ENCODE measurements around the gene C14orf132. TPM values are rescaled to one million over a fixed set of nuclear protein-coding genes. Genes with fewer than 3 reads are reported as not detected.

The C14orf132 gene
- total and polyA plus RNA-seq, 9 of the 15 experiments (the other 6 are each of a cell fraction or from before 2014, with no cell fraction given), result not detected

DNA sequence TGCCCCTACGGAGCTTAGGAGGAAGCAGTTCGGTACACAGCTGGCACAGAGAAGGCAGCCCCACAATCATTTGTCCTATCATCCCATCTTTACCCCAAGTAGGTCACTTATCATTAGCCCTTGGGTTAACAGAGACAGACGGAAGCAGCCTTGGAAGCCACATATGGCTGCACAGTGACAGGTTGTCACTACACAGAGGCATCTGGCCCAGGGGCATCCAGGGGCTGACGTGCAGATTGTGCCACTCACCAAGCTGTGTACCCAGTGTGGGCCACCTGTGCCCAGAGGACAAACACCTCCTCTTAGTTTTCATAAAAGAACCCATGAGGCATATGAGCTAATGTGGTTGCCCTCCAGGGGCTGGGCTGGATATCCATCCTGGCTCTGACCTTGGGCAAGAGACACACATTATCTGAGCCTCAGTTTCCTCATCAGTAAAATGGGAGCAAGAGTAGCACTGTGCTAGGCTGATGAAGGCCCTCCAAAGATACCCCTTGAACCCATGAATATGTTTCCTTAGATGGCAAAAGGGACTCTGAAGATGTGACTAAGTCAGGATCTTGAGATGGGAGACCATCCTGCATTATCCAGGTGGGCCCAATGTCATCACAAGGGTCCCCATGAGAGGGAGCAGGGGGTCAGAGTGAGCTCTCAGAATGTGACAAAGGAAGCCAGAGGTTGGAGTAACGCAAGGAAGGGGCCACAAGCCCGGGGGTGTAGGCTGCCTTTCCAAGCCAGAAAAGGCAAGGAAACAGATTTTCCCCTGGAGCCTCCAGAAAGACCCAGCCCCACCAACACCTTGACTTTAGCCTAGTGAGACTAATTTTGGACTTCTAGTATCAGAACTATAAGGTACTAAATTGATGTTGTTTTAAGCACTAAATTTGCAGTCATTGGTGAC, 64.6 kb downstream of the C14orf132 start (continued):
- TF ChIP-seq, protein P1, sequence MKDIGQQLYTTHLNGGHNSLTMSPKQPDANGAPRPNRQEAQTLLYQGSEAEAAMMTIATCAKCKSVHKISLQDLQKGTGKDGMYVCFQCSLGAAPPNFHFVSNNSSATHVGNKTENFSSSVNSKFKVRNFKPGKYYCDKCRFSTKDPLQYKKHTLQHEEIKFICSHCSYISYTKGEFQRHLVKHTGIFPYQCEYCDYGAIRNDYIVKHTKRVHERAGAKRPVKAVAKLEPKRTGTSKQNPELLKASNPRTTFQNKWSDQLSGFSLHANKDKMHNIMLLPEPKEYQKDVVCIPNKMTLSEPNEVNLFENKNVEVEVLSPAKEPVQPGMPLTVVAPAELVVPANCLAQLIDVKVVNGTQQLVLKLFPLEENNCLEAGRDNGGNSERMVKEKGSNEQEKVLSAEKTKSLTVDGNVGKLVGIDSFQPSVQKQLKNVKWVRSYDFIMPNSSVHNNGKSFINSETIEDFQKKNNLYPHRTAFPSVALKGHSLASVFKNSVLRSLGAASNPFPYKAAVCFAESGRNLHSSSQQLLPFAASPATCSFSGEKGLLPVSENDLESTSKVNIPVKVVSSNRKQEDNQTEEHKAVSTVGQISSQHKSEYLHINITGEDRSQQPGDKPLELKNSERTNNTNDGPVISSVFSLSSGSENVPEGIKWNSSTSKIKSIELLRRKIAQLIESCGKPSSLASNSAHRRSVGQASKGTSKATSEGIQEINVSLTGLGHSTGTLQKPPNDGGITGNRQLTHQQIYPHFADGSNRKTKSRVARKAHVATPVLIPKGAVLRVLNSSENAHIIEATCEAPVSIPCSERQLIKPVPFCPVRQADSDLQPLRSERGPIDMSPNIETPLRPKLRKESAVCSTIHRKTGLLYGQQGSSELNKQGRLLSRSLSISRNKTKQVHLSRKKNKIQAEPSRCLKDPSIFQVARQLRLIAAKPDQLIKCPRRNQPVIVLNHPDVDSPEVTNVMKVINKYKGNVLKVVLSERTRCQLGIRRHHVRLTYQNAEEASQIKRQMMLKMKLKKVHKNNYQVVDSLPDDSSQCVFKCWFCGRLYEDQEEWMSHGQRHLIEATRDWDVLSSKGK (CRISPR knock-in tag; IDR thresholded peaks at IDR 0.05), result no peak
- TF ChIP-seq SNRNP70 (optimal IDR thresholded peaks at IDR 0.05; ENCODE audit: low read depth, low read length), result no peak
- TF ChIP-seq, protein P2, sequence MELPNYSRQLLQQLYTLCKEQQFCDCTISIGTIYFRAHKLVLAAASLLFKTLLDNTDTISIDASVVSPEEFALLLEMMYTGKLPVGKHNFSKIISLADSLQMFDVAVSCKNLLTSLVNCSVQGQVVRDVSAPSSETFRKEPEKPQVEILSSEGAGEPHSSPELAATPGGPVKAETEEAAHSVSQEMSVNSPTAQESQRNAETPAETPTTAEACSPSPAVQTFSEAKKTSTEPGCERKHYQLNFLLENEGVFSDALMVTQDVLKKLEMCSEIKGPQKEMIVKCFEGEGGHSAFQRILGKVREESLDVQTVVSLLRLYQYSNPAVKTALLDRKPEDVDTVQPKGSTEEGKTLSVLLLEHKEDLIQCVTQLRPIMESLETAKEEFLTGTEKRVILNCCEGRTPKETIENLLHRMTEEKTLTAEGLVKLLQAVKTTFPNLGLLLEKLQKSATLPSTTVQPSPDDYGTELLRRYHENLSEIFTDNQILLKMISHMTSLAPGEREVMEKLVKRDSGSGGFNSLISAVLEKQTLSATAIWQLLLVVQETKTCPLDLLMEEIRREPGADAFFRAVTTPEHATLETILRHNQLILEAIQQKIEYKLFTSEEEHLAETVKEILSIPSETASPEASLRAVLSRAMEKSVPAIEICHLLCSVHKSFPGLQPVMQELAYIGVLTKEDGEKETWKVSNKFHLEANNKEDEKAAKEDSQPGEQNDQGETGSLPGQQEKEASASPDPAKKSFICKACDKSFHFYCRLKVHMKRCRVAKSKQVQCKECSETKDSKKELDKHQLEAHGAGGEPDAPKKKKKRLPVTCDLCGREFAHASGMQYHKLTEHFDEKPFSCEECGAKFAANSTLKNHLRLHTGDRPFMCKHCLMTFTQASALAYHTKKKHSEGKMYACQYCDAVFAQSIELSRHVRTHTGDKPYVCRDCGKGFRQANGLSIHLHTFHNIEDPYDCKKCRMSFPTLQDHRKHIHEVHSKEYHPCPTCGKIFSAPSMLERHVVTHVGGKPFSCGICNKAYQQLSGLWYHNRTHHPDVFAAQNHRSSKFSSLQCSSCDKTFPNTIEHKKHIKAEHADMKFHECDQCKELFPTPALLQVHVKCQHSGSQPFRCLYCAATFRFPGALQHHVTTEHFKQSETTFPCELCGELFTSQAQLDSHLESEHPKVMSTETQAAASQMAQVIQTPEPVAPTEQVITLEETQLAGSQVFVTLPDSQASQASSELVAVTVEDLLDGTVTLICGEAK (IDR thresholded peaks at IDR 0.05), result no peak
- TF ChIP-seq, protein P2 (CRISPR knock-in tag; IDR thresholded peaks at IDR 0.05), result no peak
- TF ChIP-seq LEF1 (IDR thresholded peaks at IDR 0.05), result no peak
